H1 (cell line): Measurements from ENCODE around the gene CPTP. TPM values are rescaled to one million over a fixed set of nuclear protein-coding genes. Genes with fewer than 3 reads are reported as not detected.

ENCODE experiments used
- CTCF ChIA-PET: fragments of 300-600 bp; sonication (Branson Sonifier 250); formaldehyde crosslinking; loops from one replicate; lab custom pipeline; 2021; ENCODE audit not compliant: partially characterized antibody; lab: Charles Lee
- POLR2A ChIA-PET: fragments of 300-600 bp; sonication (Branson Sonifier 250); formaldehyde crosslinking; loops from one replicate; lab custom pipeline; 2021; ENCODE audit warnings: inconsistent platforms; ENCODE audit not compliant: partially characterized antibody; lab: Charles Lee
- DNase-seq, 2 experiments: peaks; one replicate each; pipeline versions ENCODE4 v3.0.0 to v3.0.0-alpha.2; 2010 to 2022; ENCODE audit warnings: low spot score in 2 of 2, low read depth in 1 of 2, mixed read lengths in 1 of 2
- FAIRE-seq: peaks from 2 replicates; lab custom pipeline; 2011; peaks lifted over from hg19 to GRCh38; lab: Jason Lieb, UNC
- H2AFZ ChIP-seq: 2 replicates; pipeline ENCODE4 v1.8.1; 2012; ENCODE audit warnings: low read length, inconsistent platforms
- H2AK5ac ChIP-seq: 2 replicates; pipeline ENCODE4 v1.6.1; 2013; ENCODE audit warnings: low read depth, low read length
- H2BK120ac ChIP-seq: replicated peaks from 2 replicates; pipeline ENCODE3; 2013; ENCODE audit warnings: low read depth, low read length, inconsistent platforms
- H2BK12ac ChIP-seq: 2 replicates; pipeline ENCODE4 v1.6.1; 2013; ENCODE audit warnings: low read depth, low read length
- H2BK15ac ChIP-seq: 2 replicates; pipeline ENCODE4 v1.6.1; 2013; ENCODE audit warnings: low read length
- H2BK20ac ChIP-seq: 2 replicates; pipeline ENCODE4 v1.6.1; 2013; ENCODE audit warnings: low read length
- H2BK5ac ChIP-seq: 2 replicates; pipeline ENCODE4 v1.6.1; 2013; ENCODE audit warnings: low read depth, low read length
- H3K14ac ChIP-seq: 2 replicates; pipeline ENCODE4 v1.6.1; 2013; ENCODE audit warnings: inconsistent platforms; ENCODE audit not compliant: insufficient read length
- H3K18ac ChIP-seq: 2 replicates; pipeline ENCODE4 v1.6.1; 2013; ENCODE audit warnings: low read length; ENCODE audit errors: extremely low read depth
- H3K23ac ChIP-seq: 2 replicates; pipeline ENCODE4 v1.6.1; 2013; ENCODE audit warnings: inconsistent platforms; ENCODE audit not compliant: insufficient read length
- H3K23me2 ChIP-seq: 2 replicates; pipeline ENCODE4 v1.6.1; 2013; ENCODE audit warnings: low read depth, low read length
- H3K27ac ChIP-seq: 2 replicates; pipeline ENCODE4 v1.6.1; 2011; ENCODE audit warnings: low read depth, low read length, inconsistent platforms
- H3K27me3 ChIP-seq, 4 experiments: replicated peaks in 1 of 4; 1 replicate in 1 of 4; 2 replicates in 3 of 4; pipeline versions ENCODE4 v1.6.1 to v1.8.1; 2011 to 2013; ENCODE audit warnings: low read length in 3 of 4, mild to moderate bottlenecking in 3 of 4, inconsistent platforms in 2 of 4, mixed read lengths in 2 of 4, moderate library complexity in 1 of 4; ENCODE audit not compliant: control insufficient read depth in 3 of 4, insufficient read depth in 3 of 4; ENCODE audit errors: extremely low read depth in 1 of 4
- H3K36me3 ChIP-seq, 4 experiments: 2 replicates each; pipeline versions ENCODE4 v1.6.1 to v1.8.1; 2011 to 2013; ENCODE audit warnings: mild to moderate bottlenecking in 4 of 4, low read length in 3 of 4, moderate library complexity in 2 of 4, control low read depth in 1 of 4, inconsistent platforms in 1 of 4; ENCODE audit not compliant: insufficient read depth in 4 of 4, control insufficient read depth in 2 of 4
- H3K4ac ChIP-seq: replicated peaks from 2 replicates; pipeline ENCODE3; 2013; ENCODE audit warnings: low read length, low read depth, mixed read lengths, inconsistent platforms; ENCODE audit not compliant: insufficient read length
- H3K4me1 ChIP-seq, 4 experiments: replicated peaks in 1 of 4; 1 replicate in 1 of 4; 2 replicates in 3 of 4; pipeline versions ENCODE4 v1.6.1 to v1.8.1; 2011 to 2013; ENCODE audit warnings: low read length in 3 of 4, inconsistent platforms in 2 of 4, mixed read lengths in 1 of 4; ENCODE audit not compliant: insufficient read depth in 4 of 4, control insufficient read depth in 3 of 4
- H3K4me2 ChIP-seq, 2 experiments: 2 replicates each; pipeline versions ENCODE4 v1.6.1 to v1.8.1; 2011 to 2013; ENCODE audit warnings: low read depth in 2 of 2, low read length in 2 of 2, control low read depth in 1 of 2, inconsistent platforms in 1 of 2, mild to moderate bottlenecking in 1 of 2; ENCODE audit not compliant: insufficient read depth in 1 of 2
- H3K4me3 ChIP-seq, 4 experiments: fragments of 200-600, 300-600 bp in 1 of 4; sonication (generic), shearing (Covaris generic), sonication (Bioruptor Twin) in 1 of 4; 2 replicates each; pipeline versions ENCODE4 v1.5.1 to v1.8.1; 2011 to 2016; ENCODE audit warnings: low read length in 4 of 4, low read depth in 3 of 4, control low read depth in 2 of 4, inconsistent platforms in 2 of 4, mild to moderate bottlenecking in 2 of 4, mixed read lengths in 1 of 4, moderate library complexity in 1 of 4; ENCODE audit not compliant: insufficient read depth in 2 of 4; ENCODE audit errors: extremely low read depth in 1 of 4
- H3K56ac ChIP-seq: replicated peaks from 2 replicates; pipeline ENCODE3; 2013; ENCODE audit warnings: low read depth, mild to moderate bottlenecking, mixed read lengths, low read length, inconsistent platforms; ENCODE audit not compliant: insufficient read length
- H3K79me1 ChIP-seq: 2 replicates; pipeline ENCODE4 v1.6.1; 2013; ENCODE audit warnings: low read depth, low read length, control low read depth
- H3K79me2 ChIP-seq, 2 experiments: 2 replicates each; pipeline versions ENCODE4 v1.6.1 to v1.8.1; 2012 to 2013; ENCODE audit warnings: low read length in 2 of 2, mild to moderate bottlenecking in 2 of 2, inconsistent platforms in 1 of 2; ENCODE audit not compliant: insufficient read depth in 2 of 2, control insufficient read depth in 1 of 2
- H3K9ac ChIP-seq, 4 experiments: replicated peaks in 1 of 4; 1 replicate in 1 of 4; 2 replicates in 3 of 4; pipeline versions ENCODE4 v1.6.1 to v1.8.1; 2011 to 2013; ENCODE audit warnings: low read depth in 3 of 4, low read length in 3 of 4, control low read depth in 2 of 4, mild to moderate bottlenecking in 2 of 4, moderate library complexity in 2 of 4, inconsistent platforms in 1 of 4; ENCODE audit errors: extremely low read depth in 1 of 4
- H3K9me3 ChIP-seq, 2 experiments: 2 replicates each; pipeline versions ENCODE4 v1.6.1 to v1.8.1; 2012 to 2013; ENCODE audit warnings: mild to moderate bottlenecking in 2 of 2, moderate library complexity in 2 of 2, control low read depth in 1 of 2, inconsistent platforms in 1 of 2, low read depth in 1 of 2, low read length in 1 of 2, mixed read lengths in 1 of 2; ENCODE audit not compliant: insufficient read depth in 2 of 2
- H4K20me1 ChIP-seq, 2 experiments: replicated peaks in 1 of 2; 2 replicates each; pipeline versions ENCODE3 to v1.8.1; 2011 to 2013; ENCODE audit warnings: inconsistent platforms in 2 of 2, low read length in 2 of 2, mild to moderate bottlenecking in 1 of 2; ENCODE audit not compliant: insufficient read depth in 2 of 2, control insufficient read depth in 1 of 2
- H4K5ac ChIP-seq: 2 replicates; pipeline ENCODE4 v1.6.1; 2013; ENCODE audit warnings: low read length, low read depth, mixed read lengths, inconsistent platforms; ENCODE audit not compliant: insufficient read length
- H4K8ac ChIP-seq: 2 replicates; pipeline ENCODE4 v1.8.0; 2013; ENCODE audit warnings: mild to moderate bottlenecking, moderate library complexity, low read length, inconsistent platforms; ENCODE audit not compliant: insufficient read depth; ENCODE audit errors: extremely low read depth
- H4K91ac ChIP-seq: replicated peaks from 2 replicates; pipeline ENCODE3; 2013; ENCODE audit warnings: low read length, mixed read lengths, inconsistent platforms; ENCODE audit not compliant: insufficient read length
- WGBS, 2 experiments: shearing (Covaris generic) in 1 of 2; methylation state at CpG; one replicate each; pipeline versions ENCODE4 v1.1.6 to v1.1.7; 2013 to 2015; ENCODE audit warnings: low lambda C conversion rate in 2 of 2, mixed read lengths in 2 of 2, inconsistent platforms in 1 of 2, low coverage in 1 of 2, missing lambda C conversion rate in 1 of 2; ENCODE audit not compliant: insufficient replicate concordance in 2 of 2, insufficient coverage in 1 of 2, insufficient read length in 1 of 2; ENCODE audit errors: extremely low coverage in 1 of 2, missing lambda C conversion rate in 1 of 2; 5-methylcytosine and 5-hydroxymethylcytosine counted together
- polyA plus RNA-seq, 7 experiments: library from polyadenylated mRNA; depleted of rRNA in 3 of 7; stranded (reverse) in 5 of 7; unstranded in 2 of 7; fragments of >200 nt in 5 of 7; fragments of 200-250 nt in 2 of 7; gene quantifications; 1 replicate in 5 of 7; 2 replicates in 1 of 7; 4 replicates in 1 of 7; pipeline versions ENCODE4 v1.2.1 to v1.2.3, GENCODE V29; 2011 to 2013; ENCODE audit warnings: missing spikeins in 2 of 7, mixed read lengths in 2 of 7
- total RNA-seq: library from RNA; stranded (reverse); fragmentation: NEBNext Ultra II Directional; extraction: Animal tissue kit (Norgen Biotek cat#: 25700); gene quantifications from 2 replicates; pipeline ENCODE4 v1.2.1, GENCODE V29; 2021
- TF ChIP-seq, protein P1 (sequence below): IDR thresholded peaks from 2 replicates; pipeline ENCODE4 v1.6.1; 2012; ENCODE audit warnings: inconsistent platforms

CPTP gene
- total and polyA plus RNA-seq, 2 of the 8 experiments (the other 6 are each of a cell fraction or from before 2014, with no cell fraction given), result 8.1 to 10.6 TPM

DNA sequence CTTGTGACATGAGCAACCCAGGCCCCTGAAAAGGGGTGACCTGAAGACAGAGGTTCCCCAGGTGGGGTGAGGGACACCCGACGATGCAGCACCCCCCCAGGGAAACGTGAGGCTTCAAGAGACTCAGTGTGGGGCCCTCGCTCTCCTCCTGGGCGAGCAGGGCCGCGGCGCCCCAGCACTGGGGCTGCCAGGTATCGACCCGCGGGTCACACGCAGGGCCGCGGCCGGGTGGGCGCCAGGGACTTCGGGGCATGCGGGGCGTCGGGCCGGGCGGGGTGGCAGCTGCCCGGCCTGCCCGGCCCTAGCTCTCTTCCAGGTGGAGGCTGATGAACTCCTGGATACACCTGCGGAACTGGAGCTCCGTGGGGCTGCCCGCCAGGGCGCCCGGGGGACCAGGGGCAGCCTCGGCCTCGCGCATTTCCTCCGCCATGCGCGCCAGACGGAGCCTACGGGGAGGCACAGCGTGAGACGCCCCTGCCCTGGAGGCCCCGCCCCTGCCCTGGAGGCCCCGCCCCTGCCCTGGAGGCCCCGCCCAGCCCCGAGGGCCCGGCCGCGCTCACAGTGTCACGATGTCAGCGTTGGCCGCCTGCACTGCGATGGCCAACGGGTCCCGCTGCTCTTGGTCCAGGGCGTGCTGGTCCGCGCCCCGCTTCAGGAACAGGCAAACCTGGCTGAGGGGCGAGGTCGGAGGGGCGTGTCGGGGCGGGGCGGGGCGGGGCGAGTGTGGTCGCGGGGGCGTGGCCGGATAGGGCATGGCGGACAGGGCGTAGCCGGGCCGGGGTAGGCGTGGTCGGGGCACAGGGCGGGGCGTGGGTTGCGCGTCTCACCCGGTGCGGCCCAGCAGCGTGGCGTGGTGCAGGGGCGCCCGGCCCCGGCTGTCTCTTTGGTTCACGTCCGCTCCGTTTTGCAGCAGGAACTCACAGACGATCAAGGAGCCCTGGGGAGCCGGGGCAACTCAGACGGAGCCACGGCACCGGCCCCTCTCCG is 31.0 kb upstream of the CPTP start:
- Histone ChIP-seq H2AFZ (no peak overlapping the region), H3K23me2 (no peaks in the 10 kb centered on the region), H3K18ac (no peak overlapping the region; the same call in 1 of the 2 replicates), H2BK20ac (no peak overlapping the region), H3K27ac (no peak overlapping the region), H3K4me2 (peak overlapping the region; percentile 35 to 61; a peak in 3 of 4 replicates), H4K5ac (no peak overlapping the region), H4K20me1 (peaks cover 2 to 6% of the 10 kb centered on the region in 2 experiments), H3K4me3 (peak overlapping the region in 2 of 4 experiments; percentile 34 to 47; a peak in 4 of 8 replicates), H3K27me3 (peaks cover 0 to 3% (median 0%) of the 10 kb centered on the region in 4 experiments; a peak in 1 of 7 replicates), H3K14ac (no peak overlapping the region), H4K8ac (no peak overlapping the region), H3K9ac (no peak overlapping the region), H2AK5ac (peak overlapping the region; percentile 24; the same call in 1 of the 2 replicates), H3K36me3 (peaks cover 0 to 7% (median 0%) of the 10 kb centered on the region in 4 experiments; a peak in 1 of 8 replicates), H3K23ac (no peak overlapping the region), H4K91ac (no peak overlapping the region), H3K56ac (no peak overlapping the region), H3K79me1 (no peaks in the 10 kb centered on the region), H3K4me1 (peaks cover 0 to 8% (median 0%) of the 10 kb centered on the region in 4 experiments; a peak in 2 of 7 replicates), H3K4ac (no peak overlapping the region), H2BK120ac (no peak overlapping the region), H2BK5ac (no peak overlapping the region), H3K9me3 (no peaks in the 10 kb centered on the region), H2BK15ac (no peak overlapping the region), H2BK12ac (no peak overlapping the region), H3K79me2 (no peaks in the 10 kb centered on the region)
- ChIA-PET POLR2A (no interaction called here), CTCF (no interaction called here)
- DNase-seq (peak in 1 of 2 experiments; percentile 87), FAIRE-seq (no peak)
- WGBS, 2 experiments, result 65% methylated on average over 35 of the region's 94 CpGs; no CpG with 5 or more reads in 1 of the 2 experiments
- TF ChIP-seq, protein P1, sequence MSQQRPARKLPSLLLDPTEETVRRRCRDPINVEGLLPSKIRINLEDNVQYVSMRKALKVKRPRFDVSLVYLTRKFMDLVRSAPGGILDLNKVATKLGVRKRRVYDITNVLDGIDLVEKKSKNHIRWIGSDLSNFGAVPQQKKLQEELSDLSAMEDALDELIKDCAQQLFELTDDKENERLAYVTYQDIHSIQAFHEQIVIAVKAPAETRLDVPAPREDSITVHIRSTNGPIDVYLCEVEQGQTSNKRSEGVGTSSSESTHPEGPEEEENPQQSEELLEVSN, result peak; percentile 46; the same call in 1 of the 2 replicates
